T-helper 2 cell (primary cell): Measurements from ENCODE around the gene CUBN.

Experiments used
- DNase-seq, 5 experiments: peaks; one replicate each; pipeline versions ENCODE4 v3.0.0 to v3.0.0-alpha.2; 2012 to 2022

Gene CUBN

DNA sequence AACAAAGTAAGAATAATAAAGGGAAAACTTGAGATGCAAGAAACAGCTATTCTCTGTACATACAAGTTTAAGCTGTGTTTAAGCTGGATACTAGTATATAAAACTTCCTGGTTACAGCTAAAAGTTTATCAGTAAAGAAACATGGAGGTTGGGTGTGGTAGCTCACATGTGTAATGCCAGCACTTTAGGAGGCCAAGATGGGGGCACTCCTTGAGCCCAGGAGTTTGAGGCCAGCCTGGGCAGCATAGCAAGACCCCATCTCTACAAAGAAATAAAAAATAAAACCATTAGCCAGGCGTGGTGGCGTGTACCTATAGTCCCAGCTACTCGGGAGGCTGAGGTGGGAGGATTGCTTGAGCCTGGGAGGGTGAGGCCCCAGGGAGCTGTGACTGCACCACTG is 315.6 kb downstream of the CUBN start:
- no peak for DNase-seq

DNA sequence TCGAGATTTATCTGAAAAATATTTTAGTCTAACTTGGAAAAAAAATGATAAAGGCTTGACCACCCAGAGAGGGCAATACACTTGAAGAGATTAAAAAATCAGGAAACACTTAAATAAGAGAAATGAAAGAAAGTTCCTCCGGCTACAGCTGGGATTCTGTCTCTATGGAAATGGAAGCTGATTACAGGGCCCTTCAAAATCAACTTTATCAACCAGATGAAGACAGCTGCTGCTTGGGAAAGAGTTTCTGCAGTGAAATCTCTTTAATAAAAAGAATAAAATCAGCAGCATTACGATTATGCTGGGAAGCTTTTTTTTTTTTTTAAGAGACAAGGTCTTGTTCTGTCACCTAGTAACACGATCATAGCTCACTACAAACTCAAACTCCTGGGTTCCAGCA is 316.9 kb downstream of the CUBN start:
- no peak for DNase-seq

DNA sequence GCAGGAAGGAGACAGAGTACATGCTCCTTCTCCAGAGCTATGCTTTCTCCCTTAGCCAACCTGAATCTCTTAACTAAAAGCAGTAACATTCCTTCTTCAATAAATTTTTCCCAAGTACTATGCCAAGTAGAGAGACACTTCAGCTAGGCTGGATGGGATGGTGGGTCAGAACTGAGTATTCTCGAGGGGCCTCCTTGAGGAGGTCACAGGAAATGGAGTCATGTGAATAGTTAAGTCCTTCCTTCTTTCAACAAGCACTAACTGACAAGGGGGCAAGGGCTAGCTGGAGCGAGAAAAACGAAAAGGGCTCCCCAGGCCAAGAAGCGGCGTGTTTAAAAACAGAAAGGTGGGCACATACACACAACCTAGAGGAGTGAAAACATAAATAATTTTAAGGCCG is 317.8 kb downstream of the CUBN start:
- no peak for DNase-seq

DNA sequence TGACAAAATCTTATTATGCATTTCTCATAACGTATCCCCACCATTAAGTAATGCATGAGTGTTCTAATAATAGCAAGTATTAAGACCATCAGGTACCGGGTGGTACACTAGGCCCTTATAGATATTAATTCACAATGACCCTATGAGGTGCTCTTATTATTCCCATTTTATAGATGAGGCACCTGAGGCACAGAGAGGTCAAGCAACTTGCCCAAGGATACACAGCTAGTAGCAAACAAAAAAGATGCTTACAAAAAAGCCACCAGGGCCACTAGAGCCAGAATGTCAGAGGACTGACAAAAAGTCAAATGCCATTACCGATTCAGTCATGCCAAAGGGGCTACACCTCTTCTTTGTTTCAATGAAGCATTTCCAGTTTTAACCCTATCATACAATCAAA is 318.3 kb downstream of the CUBN start:
- no peak for DNase-seq

DNA sequence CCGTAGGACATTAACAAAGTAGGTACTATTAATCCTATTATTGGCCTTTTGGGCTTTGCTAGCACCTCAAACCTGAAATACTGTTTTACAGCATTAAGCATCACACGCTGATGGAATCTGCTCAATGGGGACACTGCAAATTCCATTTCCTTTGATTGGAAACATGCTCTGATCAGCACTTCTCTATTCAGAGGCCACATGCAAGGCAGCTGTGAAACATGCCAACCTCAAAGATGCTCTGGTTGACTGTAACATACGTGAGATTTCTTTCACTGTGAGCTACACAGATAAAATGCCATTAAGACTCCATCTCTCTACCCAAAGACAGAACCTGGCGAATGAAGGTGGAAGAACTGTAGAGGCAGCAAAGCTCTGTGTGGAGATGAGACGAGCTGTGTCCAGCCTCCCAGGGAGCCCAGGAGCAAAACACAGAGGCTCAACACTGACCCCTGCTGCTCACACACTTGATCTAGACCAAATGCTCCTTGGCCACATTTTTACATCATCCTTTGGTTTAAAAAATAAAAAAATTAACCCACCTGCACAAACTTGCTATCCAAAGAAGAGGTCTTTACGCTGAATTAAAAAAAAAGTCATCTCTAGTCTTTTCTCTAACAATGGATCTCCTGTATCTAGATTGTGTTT is 320.4 kb downstream of the CUBN start:
- DNase-seq, result peak in 3 of 5 experiments; percentile 34 to 70 (median 36)

DNA sequence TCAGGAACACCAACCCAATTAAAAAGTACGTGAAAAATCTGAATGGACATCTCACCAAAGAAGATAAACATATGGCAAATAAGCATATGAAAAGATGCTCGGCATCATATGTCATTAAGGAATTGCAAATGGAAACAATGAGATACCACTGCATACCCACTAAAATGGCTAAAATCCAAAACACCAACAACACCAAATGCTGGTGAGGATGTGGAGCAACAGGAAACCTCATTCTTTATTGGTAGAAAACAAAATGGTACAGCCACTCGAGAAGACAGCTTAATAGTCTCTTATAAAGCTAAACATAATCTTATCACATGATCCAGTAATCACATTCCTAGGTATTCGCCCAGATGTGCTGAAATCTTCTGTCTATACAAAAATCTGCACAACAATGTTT is 325.5 kb downstream of the CUBN start:
- DNase-seq, result no peak

DNA sequence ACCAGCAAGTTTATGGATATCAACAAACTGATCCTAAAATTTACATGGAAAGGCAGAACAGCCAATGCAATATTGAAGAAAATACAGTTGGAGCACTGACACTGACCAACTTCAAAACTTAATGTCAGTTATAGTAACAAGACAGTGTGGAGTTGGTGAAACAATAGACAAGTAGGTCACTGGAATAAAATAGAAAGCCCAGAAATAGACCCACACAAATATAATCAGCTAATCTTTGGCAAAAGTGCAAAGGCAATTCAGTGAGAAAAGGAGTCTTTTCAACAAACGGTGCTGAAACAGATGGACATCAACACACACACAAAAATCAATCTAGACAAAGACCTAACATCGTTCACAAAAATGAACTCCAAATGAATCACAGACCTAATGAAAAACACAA is 326.1 kb downstream of the CUBN start:
- DNase-seq, result no peak

DNA sequence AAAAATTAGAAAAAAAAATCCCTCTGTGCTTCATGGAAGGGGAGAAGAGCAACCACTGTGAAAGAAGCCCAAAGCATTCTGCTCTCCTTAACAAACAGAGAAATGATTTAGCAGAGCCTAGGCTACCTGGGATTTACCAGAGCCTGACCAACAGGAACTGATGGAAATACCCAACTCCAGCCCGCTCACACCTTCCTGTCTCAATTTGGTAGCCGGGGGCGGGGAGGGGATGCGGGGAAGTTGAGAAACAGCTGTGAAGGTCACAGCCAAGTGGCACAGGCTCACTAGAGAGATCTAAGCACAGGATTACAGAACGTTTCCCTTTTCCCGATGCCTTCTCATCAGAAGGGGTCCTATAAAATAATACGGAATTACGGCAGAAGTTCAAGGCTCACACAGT is 330.0 kb downstream of the CUBN start:
- DNase-seq, result no peak

DNA sequence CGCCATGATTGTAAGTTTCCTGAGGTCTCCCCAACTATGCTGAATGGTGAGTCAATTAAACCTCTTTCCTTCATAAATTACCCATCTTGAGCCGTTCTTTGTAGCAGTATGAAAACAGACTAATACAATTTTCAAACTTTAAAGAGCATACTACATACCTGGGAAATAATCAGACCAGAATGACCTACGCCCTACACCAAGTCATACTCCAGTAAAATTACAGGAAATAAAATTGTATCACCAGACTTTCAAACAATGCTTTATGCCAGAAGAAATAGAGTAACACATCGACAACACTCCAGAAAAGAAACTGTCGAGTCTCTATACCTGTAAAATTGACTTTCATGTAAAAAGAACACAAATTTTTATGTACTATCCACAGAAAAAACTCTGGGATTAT is 331.0 kb downstream of the CUBN start:
- DNase-seq, result no peak

DNA sequence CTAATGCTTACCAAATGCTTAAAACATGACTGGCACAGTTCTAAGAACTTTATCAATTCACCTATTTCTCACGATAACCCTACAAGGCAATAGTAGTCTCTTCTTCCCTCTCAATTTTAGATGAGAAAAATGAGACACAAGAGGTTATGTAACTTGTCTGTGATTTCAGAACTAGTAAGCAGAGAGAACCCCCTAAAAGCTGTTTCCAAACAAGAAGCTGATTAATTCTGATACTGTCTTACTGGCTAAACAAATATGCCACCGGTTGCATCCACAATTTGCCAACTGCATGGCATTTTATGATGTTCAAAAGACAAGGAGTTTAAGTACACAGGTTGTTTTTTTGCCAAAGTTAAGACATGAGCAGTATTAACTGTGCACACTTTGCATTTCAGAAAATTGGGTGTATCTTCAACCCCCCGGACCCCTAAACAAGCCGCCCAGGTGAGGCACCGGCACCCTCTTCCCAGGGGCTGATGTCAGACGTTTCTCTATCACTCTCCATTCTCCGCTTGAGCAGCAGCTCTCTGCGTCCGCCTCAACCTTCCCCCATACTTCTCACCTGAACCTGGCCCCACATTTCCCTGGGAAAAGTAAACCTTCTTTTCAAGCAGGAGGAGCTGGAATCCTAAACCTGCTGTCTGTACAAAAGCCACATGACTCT is 334.1 kb downstream of the CUBN start:
- DNase-seq, result peak in 1 of 5 experiments; percentile 16

DNA sequence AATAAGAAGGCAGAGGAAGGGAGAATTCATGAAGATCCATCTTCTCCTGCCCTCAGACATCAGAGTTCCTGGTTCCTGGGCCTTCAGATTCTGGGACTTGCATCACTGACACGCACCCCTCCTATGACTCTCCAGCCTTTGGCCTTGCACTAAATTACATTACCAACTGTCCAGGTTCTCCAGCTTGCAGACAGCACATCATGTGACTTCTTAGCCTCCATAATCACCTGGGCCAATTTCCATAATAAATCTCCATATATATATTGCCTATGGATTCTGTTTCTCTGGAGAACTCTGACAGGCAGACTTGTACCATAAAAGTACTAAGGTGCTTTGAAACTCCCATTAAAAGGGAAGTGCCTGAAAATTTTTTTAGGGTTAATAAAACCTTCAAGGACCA is 335.6 kb downstream of the CUBN start:
- no peak for DNase-seq

DNA sequence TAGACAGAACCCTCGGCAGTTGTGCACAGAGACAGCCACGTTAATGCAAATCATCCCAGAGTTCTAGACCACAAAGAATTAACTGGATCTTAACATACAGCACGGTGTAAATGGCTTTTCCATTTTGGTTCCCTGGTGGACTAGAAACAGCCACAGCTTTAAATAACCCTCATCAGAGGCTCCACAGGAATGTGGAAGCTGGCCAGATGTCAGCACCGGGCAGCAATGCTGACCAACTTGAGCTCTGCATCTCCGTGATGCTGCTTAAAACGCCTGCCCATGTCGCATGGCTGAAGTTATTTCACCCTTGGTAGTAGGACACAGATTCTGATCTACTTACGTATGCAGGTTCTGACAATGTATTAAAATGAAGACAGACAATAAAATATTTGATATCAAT is 336.9 kb downstream of the CUBN start:
- no peak for DNase-seq

DNA sequence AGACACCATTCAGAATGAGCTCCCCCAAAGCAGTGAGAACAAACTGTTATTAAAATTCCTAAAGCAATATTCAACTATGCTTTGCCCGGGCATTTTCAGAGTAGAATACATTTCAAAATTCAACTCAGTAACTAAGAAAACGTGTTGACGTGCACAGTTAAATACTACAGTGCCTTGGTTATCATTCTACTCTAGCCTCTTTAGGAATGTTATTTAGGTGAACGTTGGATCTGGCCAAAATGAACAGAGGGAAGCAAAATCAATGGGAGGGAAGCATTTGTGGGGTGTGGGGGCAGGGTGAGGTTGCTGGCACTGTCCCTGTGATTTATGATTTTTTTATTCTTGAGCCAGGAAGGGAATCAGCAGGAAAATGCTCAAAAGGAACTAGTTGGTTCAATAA is 339.8 kb downstream of the CUBN start:
- DNase-seq, result no peak

DNA sequence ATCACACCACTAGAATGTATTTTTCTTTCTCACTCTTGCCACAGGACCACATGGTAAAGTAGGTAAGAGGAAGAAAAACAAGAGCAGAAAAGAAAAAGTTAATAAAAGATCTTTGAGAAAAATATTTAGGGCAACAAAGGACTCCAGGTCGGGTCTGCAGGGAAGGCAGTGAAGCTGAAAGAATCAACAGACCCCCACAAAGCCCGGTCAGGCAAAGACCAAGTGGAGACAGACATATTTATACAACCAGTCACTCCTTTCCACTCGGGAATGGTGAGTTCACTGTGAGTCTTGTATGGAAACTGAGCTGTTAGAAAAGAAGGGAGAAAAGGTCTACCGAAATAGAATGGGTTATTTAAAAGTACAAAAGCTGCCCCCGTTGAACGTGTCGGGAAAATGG is 340.4 kb downstream of the CUBN start:
- no peak for DNase-seq

DNA sequence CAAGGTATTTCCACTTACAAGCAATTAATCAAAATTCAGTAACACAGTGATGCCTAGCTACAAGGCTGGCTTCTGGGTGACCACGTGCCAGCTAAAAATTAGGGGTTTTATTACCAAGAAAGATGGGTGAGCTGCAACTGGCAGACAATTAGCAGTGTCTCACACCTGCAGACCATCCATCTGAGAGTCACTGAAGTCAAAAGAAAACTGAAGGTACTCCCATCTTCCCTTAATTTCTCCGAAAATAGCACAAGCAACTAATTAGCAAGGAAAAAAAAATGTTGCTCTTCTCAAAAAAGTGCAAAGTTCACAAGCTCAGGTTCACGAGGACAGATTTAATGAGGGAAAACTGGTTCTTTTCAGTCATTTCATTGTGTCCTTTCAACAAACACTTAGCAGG is 340.8 kb downstream of the CUBN start:
- DNase-seq, result no peak

DNA sequence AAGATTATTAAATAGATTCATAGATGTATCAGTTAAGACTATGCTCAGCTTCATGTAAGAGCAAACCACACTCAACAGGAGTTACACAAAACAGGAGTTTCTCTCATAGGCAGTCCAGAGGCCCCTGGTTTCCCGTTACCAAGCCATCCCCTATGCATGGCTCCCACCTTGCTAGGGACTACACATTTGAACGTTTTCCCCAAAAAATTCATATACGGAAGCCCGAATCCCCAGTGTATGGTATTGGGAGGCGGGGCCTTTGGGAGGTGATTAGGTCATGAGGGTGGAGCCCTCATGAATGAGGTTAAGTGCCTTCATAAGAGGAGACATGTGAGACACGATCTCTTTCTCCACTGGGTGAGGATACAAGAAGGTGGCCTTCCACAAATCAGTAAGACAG is 341.5 kb downstream of the CUBN start:
- peak in 1 of 5 experiments; percentile 75 for DNase-seq

DNA sequence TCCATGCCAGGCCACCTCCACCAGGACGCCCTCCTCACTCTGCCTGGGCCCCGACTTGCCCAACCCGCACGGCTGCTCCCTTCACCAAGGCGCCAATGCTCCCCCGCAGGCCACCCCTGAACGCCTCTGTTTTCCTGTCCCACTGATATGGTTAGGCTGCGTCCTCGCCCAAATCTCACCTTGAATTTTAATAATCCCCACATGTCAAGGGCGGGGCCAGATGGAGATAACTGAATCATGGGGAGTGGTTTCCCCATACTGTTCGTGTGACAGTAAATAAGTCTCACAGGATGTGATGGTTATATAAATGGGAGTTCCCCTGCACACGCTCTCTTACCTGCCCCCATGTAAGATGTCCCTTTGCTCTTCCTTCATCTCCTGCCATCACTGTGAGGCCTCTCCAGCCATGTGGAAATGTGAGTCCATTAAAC is 342.2 kb downstream of the CUBN start:
- peak; percentile 15 to 95 (median 66) for DNase-seq

DNA sequence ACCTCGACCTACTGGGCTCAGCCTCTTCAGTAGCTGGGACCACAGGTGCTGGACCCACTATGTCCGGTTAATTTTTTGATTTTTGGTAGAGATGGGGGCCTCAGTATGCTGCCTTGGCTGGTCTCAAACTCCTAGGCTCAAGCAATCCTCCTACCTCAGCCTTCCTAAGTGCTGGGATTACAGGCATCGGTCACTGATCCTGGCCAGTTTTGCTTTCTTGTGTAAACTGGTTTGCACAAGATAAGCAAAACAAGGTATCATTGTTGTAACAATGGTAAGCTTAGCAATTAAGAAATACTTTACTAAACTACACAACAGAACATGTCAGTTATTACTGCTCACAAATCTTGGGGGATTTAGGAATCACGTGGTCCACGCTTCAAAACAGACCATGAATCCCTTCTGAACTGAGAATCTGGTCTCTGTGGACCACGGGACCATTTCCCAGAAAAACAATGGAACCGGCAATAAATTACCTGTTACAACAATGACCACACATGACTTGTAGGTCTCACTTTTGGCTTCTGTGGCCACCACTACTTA is 349.2 kb downstream of the CUBN start:
- no peak for DNase-seq

DNA sequence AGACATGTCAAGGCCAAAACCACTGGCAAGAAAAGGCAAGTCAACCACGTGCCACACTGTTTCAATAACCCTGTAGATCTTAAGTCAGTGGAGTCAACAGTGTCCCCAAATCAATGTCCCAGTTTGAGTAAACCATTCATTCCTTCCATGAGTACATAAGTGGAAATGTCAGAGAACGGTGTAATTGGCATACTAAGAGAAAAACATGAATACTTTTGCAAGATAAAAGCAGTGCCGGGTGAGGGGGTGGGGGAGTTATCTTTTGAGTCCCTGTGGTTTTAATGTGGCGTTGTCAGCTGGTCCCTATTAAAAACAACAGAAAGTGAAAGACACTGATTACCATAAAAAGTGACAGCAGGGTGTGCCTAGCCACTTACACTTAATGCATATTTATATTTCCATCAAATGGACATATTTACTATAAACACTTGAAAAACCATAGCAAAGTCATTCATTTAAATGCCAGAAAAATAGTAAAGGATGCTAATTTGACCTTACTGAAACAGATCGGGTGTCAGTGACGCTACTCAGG is 350.2 kb downstream of the CUBN start:
- DNase-seq, result peak in 4 of 5 experiments; percentile 10 to 81 (median 45)

DNA sequence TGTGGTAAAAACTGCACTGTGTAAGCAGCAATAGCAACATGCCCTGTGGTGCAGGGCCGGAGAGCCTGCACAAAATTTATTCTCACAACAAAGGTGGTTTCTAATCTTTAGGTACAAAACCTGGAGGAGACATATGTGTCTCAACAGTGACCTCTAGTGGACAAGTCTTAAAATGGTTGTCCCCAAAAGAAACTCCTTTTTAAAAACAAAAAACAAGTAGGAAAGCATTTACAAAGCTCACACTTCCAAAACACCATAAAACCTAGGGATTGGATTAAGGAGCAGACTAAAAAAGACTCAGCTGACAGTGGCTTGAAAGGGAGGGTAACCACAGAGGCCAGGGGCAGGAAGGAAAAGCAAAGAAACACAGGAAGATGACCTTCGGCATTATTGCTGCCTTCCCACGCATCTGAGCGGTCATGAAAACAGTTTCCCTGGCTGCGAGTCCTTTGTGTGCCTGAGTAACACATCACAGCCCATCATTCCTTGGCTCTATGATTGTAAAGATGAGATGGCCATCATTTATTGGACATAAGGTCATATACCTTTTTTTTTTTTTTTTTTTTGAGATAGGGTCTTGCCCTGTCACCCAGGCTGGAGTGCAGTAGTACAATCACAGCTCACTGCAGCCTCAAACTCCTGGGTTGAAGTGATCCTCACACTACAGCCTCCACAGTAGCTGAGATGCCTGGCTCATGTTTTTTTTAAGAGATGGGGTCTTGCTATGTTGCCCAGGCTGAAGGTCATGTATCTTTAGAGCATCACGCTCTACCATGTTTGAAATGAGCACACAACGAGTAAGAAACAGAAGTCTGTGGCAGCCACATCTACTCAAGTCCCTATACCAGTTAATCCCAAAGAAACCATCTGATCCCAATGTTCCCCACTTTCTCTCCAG is 351.9 kb downstream of the CUBN start:
- peak in 2 of 5 experiments; percentile 36 to 74 for DNase-seq

DNA sequence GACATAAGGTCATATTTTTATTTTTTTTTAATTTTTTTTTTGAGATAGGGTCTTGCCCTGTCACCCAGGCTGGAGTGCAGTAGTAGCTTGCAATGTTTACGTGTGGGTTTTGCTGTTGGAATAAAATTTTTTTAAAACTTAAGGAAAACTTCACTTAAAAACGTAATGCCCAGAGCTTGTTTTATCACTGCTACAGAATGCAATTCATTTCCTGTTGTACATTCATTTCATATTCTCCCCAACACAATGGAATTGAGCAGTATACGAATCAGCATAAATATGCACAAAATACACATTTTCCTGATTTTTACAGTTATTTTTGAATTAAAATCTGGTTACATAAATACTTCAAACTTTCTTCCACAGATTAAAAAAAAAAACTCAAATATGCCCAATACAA is 352.7 kb downstream of the CUBN start:
- no peak for DNase-seq
